ENCODE data around the gene CDH22. TPM values are rescaled to one million over a fixed set of nuclear protein-coding genes. Genes with fewer than 3 reads are reported as not detected.

CDH22 gene
- total and polyA plus RNA-seq, 2 experiments from 2014 or later, result 0.08 to 0.10 TPM

DNA sequence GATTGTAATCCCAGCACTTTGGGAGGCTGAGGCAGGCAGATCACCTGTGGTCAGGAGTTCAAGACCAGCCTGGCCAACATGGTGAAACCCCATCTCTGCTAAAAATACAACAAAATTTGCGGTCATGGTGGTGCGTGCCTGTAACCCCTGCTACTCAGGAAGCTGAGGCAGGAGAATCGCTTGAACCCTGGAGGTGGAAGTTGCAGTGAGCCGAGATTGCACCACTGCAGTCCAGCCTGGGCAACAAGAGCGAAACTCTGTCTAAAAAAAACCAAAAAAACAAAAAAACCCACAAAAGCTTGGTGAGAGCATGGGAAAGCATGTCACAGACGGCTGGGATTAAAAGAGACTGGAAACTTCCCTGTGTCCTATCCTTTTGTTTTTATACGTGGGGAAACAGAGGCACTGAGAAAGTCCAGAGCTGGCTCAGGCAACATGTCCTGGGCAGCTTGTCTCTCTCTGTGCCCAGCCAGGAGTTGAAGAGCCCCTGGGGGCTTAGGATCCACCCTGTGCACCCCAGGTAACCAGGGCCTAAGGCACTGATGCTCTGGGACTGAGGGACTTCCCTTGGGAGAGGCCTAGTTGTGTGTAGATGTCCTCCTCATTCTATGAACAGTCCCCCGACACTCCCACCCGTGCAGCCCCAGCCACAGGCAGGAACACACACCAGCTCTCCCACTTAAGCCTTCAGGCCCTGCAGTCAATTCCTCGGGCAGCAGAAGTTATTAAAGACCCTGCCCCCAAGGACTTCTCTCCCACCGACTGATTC lies 174.2 kb downstream of the CDH22 start (continued):
- TF ChIP-seq, protein P1, sequence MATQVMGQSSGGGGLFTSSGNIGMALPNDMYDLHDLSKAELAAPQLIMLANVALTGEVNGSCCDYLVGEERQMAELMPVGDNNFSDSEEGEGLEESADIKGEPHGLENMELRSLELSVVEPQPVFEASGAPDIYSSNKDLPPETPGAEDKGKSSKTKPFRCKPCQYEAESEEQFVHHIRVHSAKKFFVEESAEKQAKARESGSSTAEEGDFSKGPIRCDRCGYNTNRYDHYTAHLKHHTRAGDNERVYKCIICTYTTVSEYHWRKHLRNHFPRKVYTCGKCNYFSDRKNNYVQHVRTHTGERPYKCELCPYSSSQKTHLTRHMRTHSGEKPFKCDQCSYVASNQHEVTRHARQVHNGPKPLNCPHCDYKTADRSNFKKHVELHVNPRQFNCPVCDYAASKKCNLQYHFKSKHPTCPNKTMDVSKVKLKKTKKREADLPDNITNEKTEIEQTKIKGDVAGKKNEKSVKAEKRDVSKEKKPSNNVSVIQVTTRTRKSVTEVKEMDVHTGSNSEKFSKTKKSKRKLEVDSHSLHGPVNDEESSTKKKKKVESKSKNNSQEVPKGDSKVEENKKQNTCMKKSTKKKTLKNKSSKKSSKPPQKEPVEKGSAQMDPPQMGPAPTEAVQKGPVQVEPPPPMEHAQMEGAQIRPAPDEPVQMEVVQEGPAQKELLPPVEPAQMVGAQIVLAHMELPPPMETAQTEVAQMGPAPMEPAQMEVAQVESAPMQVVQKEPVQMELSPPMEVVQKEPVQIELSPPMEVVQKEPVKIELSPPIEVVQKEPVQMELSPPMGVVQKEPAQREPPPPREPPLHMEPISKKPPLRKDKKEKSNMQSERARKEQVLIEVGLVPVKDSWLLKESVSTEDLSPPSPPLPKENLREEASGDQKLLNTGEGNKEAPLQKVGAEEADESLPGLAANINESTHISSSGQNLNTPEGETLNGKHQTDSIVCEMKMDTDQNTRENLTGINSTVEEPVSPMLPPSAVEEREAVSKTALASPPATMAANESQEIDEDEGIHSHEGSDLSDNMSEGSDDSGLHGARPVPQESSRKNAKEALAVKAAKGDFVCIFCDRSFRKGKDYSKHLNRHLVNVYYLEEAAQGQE (IDR thresholded peaks at IDR 0.05; ENCODE audit: unreplicated experiment), result no peak
- TF ChIP-seq POLR2AphosphoS5 (IDR thresholded peaks at IDR 0.05; ENCODE audit: low read depth) (no peak), STAT1 (IDR thresholded peaks at IDR 0.05; ENCODE audit: unreplicated experiment) (no peak), CREB1 (CRISPR knock-in tag; IDR thresholded peaks at IDR 0.05; ENCODE audit: low read depth) (no peak)

DNA sequence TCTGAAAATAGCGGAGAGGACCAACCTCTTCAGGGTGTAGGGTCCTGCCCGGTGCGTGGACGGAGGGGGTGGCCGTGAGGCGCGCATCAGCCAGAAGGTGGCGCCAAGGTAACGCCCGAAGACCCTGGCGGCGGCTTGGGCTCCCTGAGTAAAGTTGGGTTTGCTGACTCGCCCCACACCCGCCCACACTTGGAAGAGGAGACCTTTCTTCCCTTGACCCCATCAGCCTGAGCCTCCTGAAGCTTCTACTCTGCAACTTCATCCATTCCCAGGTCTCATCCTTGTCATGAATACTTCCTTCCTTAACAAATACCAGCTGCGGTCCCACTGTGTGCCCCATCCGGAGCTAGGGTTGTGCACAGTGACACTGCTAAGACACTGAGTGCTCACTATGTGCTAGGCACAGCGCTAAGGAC lies 175.6 kb downstream of the CDH22 start:
- H3K27me3 Mint-ChIP-seq (ENCODE audit: insufficient read depth, low read depth, poor library complexity), result peaks cover 16% of the 10 kb centered on the region

More for the DNA sequence above, 175.6 kb downstream of the CDH22 start:
- Histone ChIP-seq H3K4me2 (no peak overlapping the region), H3K4me1 (ENCODE audit: insufficient read depth) (peaks cover 4% of the 10 kb centered on the region; the same call in 1 of the 2 replicates), H2AFZ (peak overlapping the region; percentile 28; the same call in 1 of the 2 replicates), H3K9me2 (ENCODE audit: insufficient read depth) (no peaks in the 10 kb centered on the region), H3K79me2 (replicated peaks; ENCODE audit: insufficient read depth) (no peaks in the 10 kb centered on the region), H3K27ac (ENCODE audit: low read depth) (no peak overlapping the region), H3K27me3 (ENCODE audit: insufficient read depth) (peaks cover 11% of the 10 kb centered on the region; the same call in 1 of the 2 replicates), H4K20me1 (replicated peaks; ENCODE audit: insufficient read depth) (no peaks in the 10 kb centered on the region; the same call in 1 of the 2 replicates), H3K4me3 (no peak overlapping the region), H3K36me3 (ENCODE audit: insufficient read depth) (no peaks in the 10 kb centered on the region), H3F3A (replicated peaks; ENCODE audit: low read depth) (no peaks in the 10 kb centered on the region)
- peaks cover 14% of the 10 kb centered on the region for H3K4me1 Mint-ChIP-seq
- DNase-seq (ENCODE audit: low spot score) (peak; percentile 87), ATAC-seq (peak; percentile 89)
- TF ChIP-seq, protein P2, sequence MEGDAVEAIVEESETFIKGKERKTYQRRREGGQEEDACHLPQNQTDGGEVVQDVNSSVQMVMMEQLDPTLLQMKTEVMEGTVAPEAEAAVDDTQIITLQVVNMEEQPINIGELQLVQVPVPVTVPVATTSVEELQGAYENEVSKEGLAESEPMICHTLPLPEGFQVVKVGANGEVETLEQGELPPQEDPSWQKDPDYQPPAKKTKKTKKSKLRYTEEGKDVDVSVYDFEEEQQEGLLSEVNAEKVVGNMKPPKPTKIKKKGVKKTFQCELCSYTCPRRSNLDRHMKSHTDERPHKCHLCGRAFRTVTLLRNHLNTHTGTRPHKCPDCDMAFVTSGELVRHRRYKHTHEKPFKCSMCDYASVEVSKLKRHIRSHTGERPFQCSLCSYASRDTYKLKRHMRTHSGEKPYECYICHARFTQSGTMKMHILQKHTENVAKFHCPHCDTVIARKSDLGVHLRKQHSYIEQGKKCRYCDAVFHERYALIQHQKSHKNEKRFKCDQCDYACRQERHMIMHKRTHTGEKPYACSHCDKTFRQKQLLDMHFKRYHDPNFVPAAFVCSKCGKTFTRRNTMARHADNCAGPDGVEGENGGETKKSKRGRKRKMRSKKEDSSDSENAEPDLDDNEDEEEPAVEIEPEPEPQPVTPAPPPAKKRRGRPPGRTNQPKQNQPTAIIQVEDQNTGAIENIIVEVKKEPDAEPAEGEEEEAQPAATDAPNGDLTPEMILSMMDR (conservative IDR thresholded peaks at IDR 0.05; ENCODE audit: low read depth in 2 of 2), result peak; percentile 81 to 97
- TF ChIP-seq, protein P3, sequence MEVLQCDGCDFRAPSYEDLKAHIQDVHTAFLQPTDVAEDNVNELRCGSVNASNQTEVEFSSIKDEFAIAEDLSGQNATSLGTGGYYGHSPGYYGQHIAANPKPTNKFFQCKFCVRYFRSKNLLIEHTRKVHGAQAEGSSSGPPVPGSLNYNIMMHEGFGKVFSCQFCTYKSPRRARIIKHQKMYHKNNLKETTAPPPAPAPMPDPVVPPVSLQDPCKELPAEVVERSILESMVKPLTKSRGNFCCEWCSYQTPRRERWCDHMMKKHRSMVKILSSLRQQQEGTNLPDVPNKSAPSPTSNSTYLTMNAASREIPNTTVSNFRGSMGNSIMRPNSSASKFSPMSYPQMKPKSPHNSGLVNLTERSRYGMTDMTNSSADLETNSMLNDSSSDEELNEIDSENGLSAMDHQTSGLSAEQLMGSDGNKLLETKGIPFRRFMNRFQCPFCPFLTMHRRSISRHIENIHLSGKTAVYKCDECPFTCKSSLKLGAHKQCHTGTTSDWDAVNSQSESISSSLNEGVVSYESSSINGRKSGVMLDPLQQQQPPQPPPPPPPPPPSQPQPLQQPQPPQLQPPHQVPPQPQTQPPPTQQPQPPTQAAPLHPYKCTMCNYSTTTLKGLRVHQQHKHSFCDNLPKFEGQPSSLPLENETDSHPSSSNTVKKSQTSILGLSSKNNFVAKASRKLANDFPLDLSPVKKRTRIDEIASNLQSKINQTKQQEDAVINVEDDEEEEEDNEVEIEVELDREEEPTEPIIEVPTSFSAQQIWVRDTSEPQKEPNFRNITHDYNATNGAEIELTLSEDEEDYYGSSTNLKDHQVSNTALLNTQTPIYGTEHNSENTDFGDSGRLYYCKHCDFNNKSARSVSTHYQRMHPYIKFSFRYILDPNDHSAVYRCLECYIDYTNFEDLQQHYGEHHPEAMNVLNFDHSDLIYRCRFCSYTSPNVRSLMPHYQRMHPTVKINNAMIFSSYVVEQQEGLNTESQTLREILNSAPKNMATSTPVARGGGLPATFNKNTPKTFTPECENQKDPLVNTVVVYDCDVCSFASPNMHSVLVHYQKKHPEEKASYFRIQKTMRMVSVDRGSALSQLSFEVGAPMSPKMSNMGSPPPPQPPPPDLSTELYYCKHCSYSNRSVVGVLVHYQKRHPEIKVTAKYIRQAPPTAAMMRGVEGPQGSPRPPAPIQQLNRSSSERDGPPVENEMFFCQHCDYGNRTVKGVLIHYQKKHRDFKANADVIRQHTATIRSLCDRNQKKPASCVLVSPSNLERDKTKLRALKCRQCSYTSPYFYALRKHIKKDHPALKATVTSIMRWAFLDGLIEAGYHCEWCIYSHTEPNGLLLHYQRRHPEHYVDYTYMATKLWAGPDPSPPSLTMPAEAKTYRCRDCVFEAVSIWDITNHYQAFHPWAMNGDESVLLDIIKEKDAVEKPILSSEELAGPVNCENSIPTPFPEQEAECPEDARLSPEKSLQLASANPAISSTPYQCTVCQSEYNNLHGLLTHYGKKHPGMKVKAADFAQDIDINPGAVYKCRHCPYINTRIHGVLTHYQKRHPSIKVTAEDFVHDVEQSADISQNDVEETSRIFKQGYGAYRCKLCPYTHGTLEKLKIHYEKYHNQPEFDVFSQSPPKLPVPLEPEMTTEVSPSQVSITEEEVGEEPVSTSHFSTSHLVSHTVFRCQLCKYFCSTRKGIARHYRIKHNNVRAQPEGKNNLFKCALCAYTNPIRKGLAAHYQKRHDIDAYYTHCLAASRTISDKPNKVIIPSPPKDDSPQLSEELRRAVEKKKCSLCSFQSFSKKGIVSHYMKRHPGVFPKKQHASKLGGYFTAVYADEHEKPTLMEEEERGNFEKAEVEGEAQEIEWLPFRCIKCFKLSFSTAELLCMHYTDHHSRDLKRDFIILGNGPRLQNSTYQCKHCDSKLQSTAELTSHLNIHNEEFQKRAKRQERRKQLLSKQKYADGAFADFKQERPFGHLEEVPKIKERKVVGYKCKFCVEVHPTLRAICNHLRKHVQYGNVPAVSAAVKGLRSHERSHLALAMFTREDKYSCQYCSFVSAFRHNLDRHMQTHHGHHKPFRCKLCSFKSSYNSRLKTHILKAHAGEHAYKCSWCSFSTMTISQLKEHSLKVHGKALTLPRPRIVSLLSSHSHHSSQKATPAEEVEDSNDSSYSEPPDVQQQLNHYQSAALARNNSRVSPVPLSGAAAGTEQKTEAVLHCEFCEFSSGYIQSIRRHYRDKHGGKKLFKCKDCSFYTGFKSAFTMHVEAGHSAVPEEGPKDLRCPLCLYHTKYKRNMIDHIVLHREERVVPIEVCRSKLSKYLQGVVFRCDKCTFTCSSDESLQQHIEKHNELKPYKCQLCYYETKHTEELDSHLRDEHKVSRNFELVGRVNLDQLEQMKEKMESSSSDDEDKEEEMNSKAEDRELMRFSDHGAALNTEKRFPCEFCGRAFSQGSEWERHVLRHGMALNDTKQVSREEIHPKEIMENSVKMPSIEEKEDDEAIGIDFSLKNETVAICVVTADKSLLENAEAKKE (CRISPR knock-in tag; IDR thresholded peaks at IDR 0.05), result no peak
- no peaks in the 10 kb centered on the region for H3K36me3 Mint-ChIP-seq (ENCODE audit: low read depth)
- no peak overlapping the region for H3K27ac Mint-ChIP-seq
- H3K4me3 Mint-ChIP-seq, result no peak overlapping the region
- H3K9me3 Mint-ChIP-seq, result no peaks in the 10 kb centered on the region; the same call in 2 of the 3 replicates

Data from GM23338 (cell line).